Colonic mucosa (tissue), 4 donors: ENCODE data around the gene PAIP1. TPM values are rescaled to one million over a fixed set of nuclear protein-coding genes. Genes with fewer than 3 reads are reported as not detected.
"Not testable (repeated sequence)": the region's sequence is repeated elsewhere in the genome, so short reads cannot be mapped to it uniquely, and the experiment has no call there.

Experiments
- DNase-seq: peaks from one replicate; pipeline ENCODE4 v3.0.0-alpha.2; 2020
- H3K27ac ChIP-seq: fragments of 200-600 bp; one replicate; pipeline ENCODE4 v1.8.0; 2021
- H3K27me3 ChIP-seq: fragments of 200-600 bp; one replicate; pipeline ENCODE4 v1.8.0; 2021
- H3K36me3 ChIP-seq: fragments of 200-600 bp; one replicate; pipeline ENCODE4 v1.8.0; 2021
- H3K4me1 ChIP-seq: fragments of 200-600 bp; one replicate; pipeline ENCODE4 v1.8.0; 2021; ENCODE audit warnings: mild to moderate bottlenecking
- H3K4me3 ChIP-seq: fragments of 200-600 bp; one replicate; pipeline ENCODE4 v1.8.0; 2021
- H3K9ac ChIP-seq, 2 donors: one replicate each; pipeline ENCODE4 v1.7.0; 2013; ENCODE audit warnings: control low read depth in 2 of 2, low read depth in 2 of 2, low read length in 2 of 2
- H3K9me3 ChIP-seq: fragments of 200-600 bp; one replicate; pipeline ENCODE4 v1.8.0; 2021
- intact Hi-C: fragments of 100-400 bp; cut with DNase I; formaldehyde crosslinking; loops from one replicate; pipeline ENCODE4 v1.14.1; 2022
- total RNA-seq, 2 donors: library from RNA; stranded (reverse); fragmentation: NEBNext Ultra II Directional in 1 of 2; extraction: Animal tissue kit (Norgen Biotek cat#: 25700) in 1 of 2; gene quantifications; one replicate each; pipeline ENCODE4 v1.2.1, GENCODE V29; 2021
- TF ChIP-seq, protein P1 (sequence below): fragments of 200-600 bp; IDR thresholded peaks from one replicate; pipeline ENCODE4 v1.8.0; 2022; ENCODE audit warnings: antibody characterized with exemption, mild to moderate bottlenecking
- donor health status: healthy.
- donor health status: DM: no; HTN: no; CAD: no.
- donor health status: DM: no; HTN: no; CAD: no.

PAIP1 gene
- total RNA-seq, 2 donors from 2014 or later: 53.1 to 65.6 TPM

GRCh38 chr5:43581398-43581797, 24.5 kb upstream of the PAIP1 start:
- no peaks in the 10 kb centered on the region for H3K36me3 ChIP-seq
- no peak overlapping the region for H3K27ac ChIP-seq
- TF ChIP-seq, protein P1, sequence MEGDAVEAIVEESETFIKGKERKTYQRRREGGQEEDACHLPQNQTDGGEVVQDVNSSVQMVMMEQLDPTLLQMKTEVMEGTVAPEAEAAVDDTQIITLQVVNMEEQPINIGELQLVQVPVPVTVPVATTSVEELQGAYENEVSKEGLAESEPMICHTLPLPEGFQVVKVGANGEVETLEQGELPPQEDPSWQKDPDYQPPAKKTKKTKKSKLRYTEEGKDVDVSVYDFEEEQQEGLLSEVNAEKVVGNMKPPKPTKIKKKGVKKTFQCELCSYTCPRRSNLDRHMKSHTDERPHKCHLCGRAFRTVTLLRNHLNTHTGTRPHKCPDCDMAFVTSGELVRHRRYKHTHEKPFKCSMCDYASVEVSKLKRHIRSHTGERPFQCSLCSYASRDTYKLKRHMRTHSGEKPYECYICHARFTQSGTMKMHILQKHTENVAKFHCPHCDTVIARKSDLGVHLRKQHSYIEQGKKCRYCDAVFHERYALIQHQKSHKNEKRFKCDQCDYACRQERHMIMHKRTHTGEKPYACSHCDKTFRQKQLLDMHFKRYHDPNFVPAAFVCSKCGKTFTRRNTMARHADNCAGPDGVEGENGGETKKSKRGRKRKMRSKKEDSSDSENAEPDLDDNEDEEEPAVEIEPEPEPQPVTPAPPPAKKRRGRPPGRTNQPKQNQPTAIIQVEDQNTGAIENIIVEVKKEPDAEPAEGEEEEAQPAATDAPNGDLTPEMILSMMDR: no peak
- H3K9ac ChIP-seq: no peak overlapping the region
- H3K4me1 ChIP-seq: no peaks in the 10 kb centered on the region
- intact Hi-C loops: no loop called here
- H3K27me3 ChIP-seq: no peaks in the 10 kb centered on the region
- no peak overlapping the region for H3K4me3 ChIP-seq
- DNase-seq: no peak
- no peaks in the 10 kb centered on the region for H3K9me3 ChIP-seq

DNA sequence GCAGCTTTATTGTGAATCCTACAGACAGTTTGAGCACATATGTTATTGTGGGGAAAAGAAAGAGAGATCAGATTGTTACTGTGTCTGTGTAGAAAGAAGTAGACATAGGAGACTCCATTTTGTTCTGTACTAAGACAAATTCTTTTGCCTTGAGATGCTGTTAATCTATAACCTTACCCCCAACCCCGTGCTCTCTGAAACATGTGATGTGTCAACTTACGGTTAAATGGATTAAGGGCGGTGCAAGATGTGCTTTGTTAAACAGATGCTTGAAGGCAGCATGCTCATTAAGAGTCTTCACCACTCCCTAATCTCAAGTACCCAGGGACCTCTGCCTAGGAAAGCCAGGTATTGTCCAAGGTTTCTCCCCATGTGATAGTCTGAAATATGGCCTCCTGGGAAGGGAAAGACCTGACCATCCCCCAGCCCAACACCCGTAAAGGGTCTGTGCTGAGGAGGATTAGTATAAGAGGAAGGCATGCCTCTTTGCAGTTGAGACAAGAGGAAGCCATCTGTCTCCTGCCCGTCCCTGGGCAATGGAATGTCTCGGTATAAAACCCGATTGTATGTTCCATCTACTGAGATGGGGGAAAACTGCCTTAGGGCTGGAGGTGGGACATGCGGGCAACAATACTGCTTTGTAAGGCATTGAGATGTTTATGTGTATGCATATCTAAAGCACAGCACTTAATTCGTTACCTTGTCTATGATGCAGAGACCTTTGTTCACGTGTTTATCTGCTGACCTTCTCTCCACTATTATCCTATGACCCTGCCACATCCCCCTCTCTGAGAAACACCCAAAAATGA, 23.7 kb upstream of the PAIP1 start:
- H3K27me3 ChIP-seq, H3K9ac ChIP-seq, DNase-seq, H3K36me3 ChIP-seq, H3K27ac ChIP-seq, H3K4me3 ChIP-seq, H3K4me1 ChIP-seq, H3K9me3 ChIP-seq, intact Hi-C loops: not testable (repeated sequence)

DNA sequence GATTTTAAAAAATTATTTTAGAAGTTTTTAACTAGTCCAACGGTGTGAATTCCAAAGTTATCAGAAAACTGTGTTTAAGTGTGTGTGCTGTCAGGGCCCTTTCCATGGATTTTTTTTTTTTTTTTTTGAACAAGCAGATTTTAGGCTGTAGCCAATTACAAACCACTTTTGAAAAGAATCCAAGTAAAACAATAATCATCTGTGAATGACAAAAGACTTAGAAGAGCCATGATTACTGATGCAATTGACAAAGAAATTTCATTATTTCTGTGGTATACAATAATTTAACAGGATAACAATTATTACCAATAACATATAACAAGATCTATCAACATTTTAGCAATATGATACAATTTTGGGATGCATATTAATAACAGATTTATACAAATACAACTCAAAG, 16.2 kb upstream of the PAIP1 start:
- intact Hi-C loops: no loop called here
- Histone ChIP-seq H3K36me3 (no peaks in the 10 kb centered on the region), H3K27ac (no peak overlapping the region), H3K4me3 (no peak overlapping the region), H3K4me1 (no peaks in the 10 kb centered on the region), H3K27me3 (no peaks in the 10 kb centered on the region), H3K9ac (no peak overlapping the region), H3K9me3 (no peaks in the 10 kb centered on the region)
- TF ChIP-seq, protein P1: no peak
- DNase-seq: no peak

DNA sequence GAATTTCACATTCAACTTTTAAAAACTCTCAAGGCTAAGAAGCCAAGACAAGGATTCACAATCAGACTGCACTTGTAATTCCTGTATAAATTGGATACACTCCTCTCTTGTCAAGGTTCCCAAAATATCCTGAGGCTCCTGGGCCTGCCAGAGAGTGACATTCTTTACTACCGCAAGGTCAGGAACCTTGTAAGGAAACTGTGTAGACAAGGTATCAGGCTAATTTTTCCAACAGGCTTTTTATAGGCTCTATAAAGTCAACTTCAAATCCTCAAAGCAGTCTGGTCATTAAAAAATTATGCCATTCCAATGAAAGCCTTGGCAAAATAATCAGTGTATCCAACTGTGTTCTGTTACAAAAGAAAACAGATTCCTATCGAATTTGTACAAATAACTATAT, 15.5 kb upstream of the PAIP1 start:
- Histone ChIP-seq H3K27ac (no peak overlapping the region), H3K4me3 (no peak overlapping the region), H3K36me3 (no peaks in the 10 kb centered on the region), H3K9me3 (no peaks in the 10 kb centered on the region), H3K4me1 (no peaks in the 10 kb centered on the region), H3K27me3 (no peaks in the 10 kb centered on the region), H3K9ac (no peak overlapping the region)
- intact Hi-C loops: no loop called here
- no peak for DNase-seq
- TF ChIP-seq, protein P1: no peak

DNA sequence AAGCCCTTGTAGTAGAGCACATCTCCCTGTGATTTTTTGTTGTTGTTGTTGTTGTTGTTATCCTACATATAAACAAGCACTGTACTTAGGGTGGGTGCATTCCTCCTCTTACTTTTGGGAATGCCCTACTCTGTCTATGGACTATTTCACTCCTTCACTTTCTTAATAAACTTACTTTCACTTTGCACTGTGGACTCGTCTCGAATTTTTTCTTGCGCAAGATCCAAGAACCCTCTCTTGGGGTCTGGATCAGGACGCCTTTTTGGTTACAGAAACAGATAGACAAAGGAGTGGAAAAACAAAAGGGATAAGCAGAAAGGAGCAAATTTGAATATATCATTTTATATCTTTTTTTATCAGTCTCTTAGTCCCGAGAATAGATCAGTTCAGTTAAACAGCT, 14.4 kb upstream of the PAIP1 start:
- H3K27ac ChIP-seq: no peak overlapping the region
- no peaks in the 10 kb centered on the region for H3K4me1 ChIP-seq
- DNase-seq: no peak
- no peak overlapping the region for H3K9ac ChIP-seq
- no peaks in the 10 kb centered on the region for H3K27me3 ChIP-seq
- H3K9me3 ChIP-seq: no peaks in the 10 kb centered on the region
- no peaks in the 10 kb centered on the region for H3K36me3 ChIP-seq
- TF ChIP-seq, protein P1: no peak
- intact Hi-C loops: no loop called here
- H3K4me3 ChIP-seq: no peak overlapping the region

DNA sequence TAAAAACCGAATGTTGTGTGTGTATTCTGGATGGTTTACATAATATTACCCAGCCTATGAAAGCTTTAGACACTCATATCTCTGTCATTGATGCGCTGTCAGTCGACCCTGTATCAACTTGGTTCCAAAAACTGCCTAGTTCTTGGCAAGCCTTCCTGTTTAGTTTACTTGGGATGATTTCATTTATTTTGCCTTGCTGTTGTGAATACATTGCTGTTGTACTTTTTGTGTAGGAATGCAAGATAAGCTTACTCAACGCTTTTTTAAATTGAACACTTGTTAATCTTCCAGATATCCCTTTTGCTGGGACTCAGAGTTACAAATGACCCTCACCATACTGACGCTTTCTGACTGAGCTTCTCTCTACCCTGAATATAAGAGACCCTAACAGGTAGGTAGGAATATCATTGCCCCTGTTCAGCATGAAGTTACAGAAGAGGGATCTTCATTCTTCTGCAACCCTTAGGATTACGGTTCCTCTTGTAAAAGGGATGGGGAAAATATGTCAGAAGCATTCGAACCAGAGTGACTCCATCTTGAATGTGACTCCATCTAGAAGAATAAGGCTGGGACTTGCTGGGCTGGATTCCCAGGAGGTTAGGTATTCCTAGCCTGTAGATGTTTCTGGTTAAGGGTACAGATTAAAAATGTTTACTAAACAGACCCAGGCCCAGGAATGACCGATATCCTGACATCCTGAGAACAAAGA, 13.7 kb upstream of the PAIP1 start:
- H3K27me3 ChIP-seq: no peaks in the 10 kb centered on the region
- no peak for DNase-seq
- no peaks in the 10 kb centered on the region for H3K36me3 ChIP-seq
- H3K4me3 ChIP-seq: no peak overlapping the region
- TF ChIP-seq, protein P1: no peak
- H3K9me3 ChIP-seq: no peaks in the 10 kb centered on the region
- no peaks in the 10 kb centered on the region for H3K4me1 ChIP-seq
- no peak overlapping the region for H3K27ac ChIP-seq
- H3K9ac ChIP-seq: no peak overlapping the region
- intact Hi-C loops: no loop called here
